ENCODE measurements around the gene CDYL2. TPM values are rescaled to one million over a fixed set of nuclear protein-coding genes. Genes with fewer than 3 reads are reported as not detected.

Gene CDYL2
- total RNA-seq, 1 donor from 2014 or later, result 6.0 TPM

DNA sequence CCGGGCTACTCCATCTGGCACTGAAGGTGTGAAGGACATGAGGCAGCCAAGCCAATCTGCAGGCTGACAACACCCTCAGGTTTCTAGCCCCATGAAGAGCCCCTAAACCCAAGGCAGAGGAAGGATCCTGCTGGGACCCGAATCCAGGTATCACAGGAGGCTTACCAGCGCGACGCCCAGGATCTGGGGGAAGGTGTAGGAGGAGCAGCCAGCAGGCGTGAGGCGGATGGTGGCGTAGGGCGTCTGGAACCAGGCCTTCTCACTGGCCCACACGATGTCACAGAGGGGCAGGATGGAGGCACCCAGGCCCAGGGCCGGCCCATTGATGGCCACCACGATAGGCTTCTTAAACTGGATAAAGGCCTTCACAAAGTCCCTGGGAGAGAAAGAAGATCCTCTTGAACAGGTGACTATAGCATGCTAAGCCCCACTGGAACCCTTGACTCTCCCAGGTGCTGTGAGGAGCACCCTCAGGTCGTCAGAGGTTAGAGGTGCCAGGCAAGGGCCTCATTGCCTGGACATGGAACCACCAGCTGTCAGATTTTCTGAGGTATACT lies 191.9 kb downstream of the CDYL2 start:
- intact Hi-C loops (cut with DNase I), result no loop called here
- DNase-seq (ENCODE audit: low spot score), result no peak

DNA sequence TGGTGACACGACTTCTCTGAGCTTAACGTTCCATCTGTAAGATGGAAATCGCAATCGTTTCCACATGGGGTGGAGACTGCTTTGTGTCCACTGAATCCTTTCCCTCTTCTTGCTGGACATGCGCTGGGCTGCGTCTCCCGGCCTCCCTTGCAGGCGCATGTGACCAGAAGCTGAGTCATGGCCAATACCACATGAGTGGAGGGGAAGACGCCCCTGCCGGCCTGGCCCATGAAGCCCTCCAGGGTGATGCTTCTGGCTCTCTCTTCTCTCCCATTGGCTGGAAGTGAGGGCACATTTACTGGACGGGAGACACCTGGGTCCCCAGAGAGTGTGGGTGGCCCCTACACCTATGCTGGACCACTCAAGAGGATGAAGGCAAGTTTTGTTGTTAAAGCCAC lies 192.5 kb downstream of the CDYL2 start:
- DNase-seq (ENCODE audit: low spot score), result no peak

GRCh38 chr16:80611171-80611929 lies 193.0 kb downstream of the CDYL2 start:
- intact Hi-C loops (cut with DNase I), result no loop called here
- DNase-seq (ENCODE audit: low spot score), result no peak

More for the DNA sequence above, 192.5 kb downstream of the CDYL2 start:
- intact Hi-C loops (cut with DNase I), result no loop called here

GRCh38 chr16:80610481-80611156 lies 193.8 kb downstream of the CDYL2 start:
- DNase-seq (ENCODE audit: low spot score), result no peak
- intact Hi-C loops (cut with DNase I), result no loop called here

- intact Hi-C loops (cut with DNase I), result no loop called here
- DNase-seq (ENCODE audit: low spot score), result no peak
These were observed 195.5 kb downstream of the CDYL2 start for GRCh38 chr16:80608946-80609345.

- intact Hi-C loops (cut with DNase I), result no loop called here
- DNase-seq (ENCODE audit: low spot score), result no peak
These were observed 197.2 kb downstream of the CDYL2 start for GRCh38 chr16:80607204-80607603.

GRCh38 chr16:80606221-80606766 lies 198.1 kb downstream of the CDYL2 start:
- intact Hi-C loops (cut with DNase I), result no loop called here

GRCh38 chr16:80604600-80605355 lies 199.6 kb downstream of the CDYL2 start:
- intact Hi-C loops (cut with DNase I), result no loop called here
- no peak for DNase-seq (ENCODE audit: low spot score)

More at GRCh38 chr16:80606221-80606766, 198.1 kb downstream of the CDYL2 start:
- DNase-seq (ENCODE audit: low spot score), result no peak

DNA sequence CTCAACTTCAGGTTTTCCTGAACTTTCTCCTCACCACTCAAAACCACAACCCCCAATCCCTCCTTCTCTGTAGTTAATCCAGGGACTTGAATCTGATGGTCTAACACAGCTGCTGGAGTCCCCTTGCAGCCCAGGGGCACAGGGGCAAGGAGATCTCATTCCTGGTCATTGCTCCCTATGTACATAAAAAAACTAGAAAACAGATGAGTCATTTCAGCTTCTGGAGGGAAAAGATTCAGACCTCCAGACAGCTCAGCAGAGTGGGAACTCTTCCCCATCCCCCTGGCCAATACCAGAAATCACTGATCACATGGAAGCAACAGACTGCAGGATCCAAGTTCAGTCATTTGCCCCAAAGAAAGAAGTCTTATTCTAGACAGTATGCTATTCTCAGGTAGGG lies 201.5 kb downstream of the CDYL2 start:
- intact Hi-C loops (cut with DNase I), result no loop called here
- DNase-seq (ENCODE audit: low spot score), result no peak

DNA sequence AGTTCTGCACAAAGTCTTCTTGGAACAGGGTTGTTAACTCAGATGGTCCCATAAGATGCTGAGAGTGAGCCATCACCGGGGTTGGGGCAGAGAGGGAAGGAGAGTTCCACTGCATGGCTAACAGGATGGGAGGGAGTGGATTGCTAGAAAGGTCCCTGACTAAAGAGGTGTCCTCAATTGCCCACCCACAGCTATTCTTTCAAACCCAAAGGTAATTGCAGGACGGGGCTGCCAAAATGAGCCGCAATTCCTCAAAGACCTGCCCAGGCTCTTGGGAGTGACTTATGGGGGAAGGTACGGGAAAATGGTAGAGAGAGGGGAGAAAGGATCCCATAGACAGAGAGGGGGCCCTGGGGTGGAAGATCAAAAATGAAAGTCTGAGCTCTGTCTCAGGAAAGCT lies 203.2 kb downstream of the CDYL2 start:
- no peak for DNase-seq (ENCODE audit: low spot score)
- intact Hi-C loops (cut with DNase I), result no loop called here

- intact Hi-C loops (cut with DNase I), result no loop called here
- no peak for DNase-seq (ENCODE audit: low spot score)
These were observed 204.9 kb downstream of the CDYL2 start for GRCh38 chr16:80599466-80599865.

GRCh38 chr16:80596507-80597207 lies 207.7 kb downstream of the CDYL2 start:
- intact Hi-C loops (cut with DNase I), result no loop called here
- DNase-seq (ENCODE audit: low spot score), result no peak

DNA sequence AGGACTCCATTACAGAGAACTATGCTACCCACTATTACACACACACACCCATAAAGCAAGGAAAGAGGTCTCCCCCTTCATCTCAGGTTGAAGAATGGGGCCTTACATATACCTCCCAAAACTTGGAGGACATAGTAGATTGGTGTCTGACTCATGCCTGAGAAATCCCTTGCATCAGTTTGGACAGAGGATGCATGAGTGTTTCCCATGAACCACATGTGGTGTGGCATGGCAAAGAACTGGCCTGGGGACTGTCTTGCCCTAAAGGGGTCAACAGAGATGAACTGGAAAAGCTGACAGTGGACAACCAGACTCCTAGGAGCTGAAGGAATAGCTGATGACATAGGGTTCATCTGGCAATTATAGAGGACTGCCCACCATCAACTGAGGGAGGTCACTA lies 209.6 kb downstream of the CDYL2 start:
- no peak for DNase-seq (ENCODE audit: low spot score)
- intact Hi-C loops (cut with DNase I), result no loop called here

DNA sequence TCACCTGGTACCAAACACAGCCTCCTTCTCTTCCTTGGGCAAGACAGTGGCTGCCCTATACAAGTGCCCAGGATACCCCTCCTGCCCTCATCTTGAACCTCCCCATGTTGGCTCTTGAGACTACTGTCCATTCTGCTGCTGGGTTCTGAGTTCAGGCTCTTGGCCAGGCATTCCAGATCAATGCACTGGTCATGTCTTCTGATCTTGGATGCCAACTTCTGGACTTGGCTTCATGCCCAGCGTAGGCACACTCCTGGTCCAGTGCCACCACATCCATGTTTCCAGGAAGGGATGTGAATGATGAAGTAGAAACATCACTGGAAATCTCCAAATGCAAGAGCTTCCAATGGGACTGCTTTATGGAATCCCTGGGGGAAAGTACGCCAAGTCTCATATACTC lies 212.1 kb downstream of the CDYL2 start:
- intact Hi-C loops (cut with DNase I), result no loop called here
- DNase-seq (ENCODE audit: low spot score), result no peak

GRCh38 chr16:80591071-80591915 lies 213.1 kb downstream of the CDYL2 start:
- no peak for DNase-seq (ENCODE audit: low spot score)

DNA sequence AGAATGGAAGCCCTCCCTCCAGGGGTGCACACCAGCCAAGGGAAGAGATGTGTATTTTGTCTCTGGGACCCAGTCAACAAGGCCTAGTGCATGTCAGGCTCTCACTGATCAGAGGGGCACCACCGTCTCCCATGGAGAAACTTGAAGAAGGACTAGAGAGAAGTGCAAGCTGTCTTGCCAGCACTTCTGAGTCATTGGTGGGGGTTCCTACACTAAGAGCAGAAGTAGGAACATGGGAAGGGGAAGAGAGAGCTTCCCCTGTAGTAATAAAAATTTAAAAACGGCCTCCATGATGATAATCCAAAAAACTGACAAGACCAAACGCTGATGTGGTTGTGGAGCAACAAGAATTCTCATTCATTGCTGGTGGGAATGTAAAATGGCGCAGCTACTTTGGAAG lies 217.3 kb downstream of the CDYL2 start:
- intact Hi-C loops (cut with DNase I), result no loop called here
- DNase-seq (ENCODE audit: low spot score), result no peak

More at GRCh38 chr16:80591071-80591915, 213.1 kb downstream of the CDYL2 start:
- intact Hi-C loops (cut with DNase I), result no loop called here

DNA sequence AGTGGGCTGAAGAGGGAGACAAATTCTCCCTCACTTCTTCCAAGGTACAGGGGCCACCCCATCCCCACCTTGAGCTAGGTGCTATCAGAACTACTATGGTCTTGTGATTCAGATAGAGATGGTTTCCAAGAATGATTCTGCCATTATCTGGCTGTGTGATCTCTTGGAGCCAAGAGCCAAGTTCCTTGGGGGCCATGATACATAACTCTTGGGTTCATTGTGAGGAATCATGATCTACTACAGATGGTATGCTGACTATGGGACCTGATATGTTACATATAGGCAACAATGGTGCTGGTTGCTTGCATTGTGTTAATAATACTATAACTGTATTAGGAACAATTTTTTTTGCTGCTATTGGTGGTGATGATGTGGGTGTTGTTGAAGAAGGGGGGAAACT lies 217.9 kb downstream of the CDYL2 start:
- intact Hi-C loops (cut with DNase I), result no loop called here
- no peak for DNase-seq (ENCODE audit: low spot score)

DNA sequence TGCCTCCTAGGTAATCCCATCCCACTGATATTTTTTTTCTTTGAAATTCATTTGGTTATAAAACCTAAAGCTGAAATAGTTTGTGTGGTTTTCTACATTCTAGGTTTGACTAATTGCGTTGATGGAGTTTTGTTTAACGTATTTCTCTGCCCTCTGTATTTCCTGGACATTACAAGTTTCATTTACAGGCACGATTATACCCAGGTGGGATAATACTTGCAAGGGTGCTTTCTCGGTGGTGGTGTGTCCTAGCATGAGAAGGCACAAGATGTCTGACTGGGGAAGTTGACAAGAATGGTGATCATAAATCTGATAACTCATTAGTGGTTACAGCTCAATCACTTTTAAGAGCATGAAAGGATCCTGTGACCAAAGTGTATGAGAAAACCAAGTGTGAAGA lies 218.6 kb downstream of the CDYL2 start:
- DNase-seq (ENCODE audit: low spot score), result no peak
- intact Hi-C loops (cut with DNase I), result no loop called here

All from cardiac septum (tissue), 1 donor.